Hepatocyte (in vitro differentiated cells): ENCODE results near the gene NRXN2. TPM values are rescaled to one million over a fixed set of nuclear protein-coding genes. Genes with fewer than 3 reads are reported as not detected.
"Not testable (repeated sequence)": the region's sequence is repeated elsewhere in the genome, so short reads cannot be mapped to it uniquely, and the experiment has no call there.

Experiments
- DNase-seq: peaks from one replicate; pipeline ENCODE4 v3.0.0-alpha.2; 2016; ENCODE audit warnings: low spot score
- H2AFZ ChIP-seq: fragments of 200-600 bp; sonication (generic); 2 replicates; pipeline ENCODE4 v1.6.0; 2016; ENCODE audit warnings: antibody characterized with exemption, mild to moderate bottlenecking
- H3K27ac ChIP-seq: fragments of 200-600 bp; sonication (generic); 2 replicates; pipeline ENCODE4 v1.5.1; 2016; ENCODE audit warnings: mild to moderate bottlenecking
- H3K27me3 ChIP-seq: fragments of 200-600 bp; sonication (generic); 2 replicates; pipeline ENCODE4 v1.6.1; 2016
- H3K36me3 ChIP-seq: fragments of 200-600 bp; sonication (generic); replicated peaks from 2 replicates; pipeline ENCODE4 v1.5.1; 2016; ENCODE audit warnings: low read depth; ENCODE audit not compliant: insufficient read depth
- H3K4me1 ChIP-seq: fragments of 200-600 bp; sonication (generic); 2 replicates; pipeline ENCODE4 v1.5.1; 2016; ENCODE audit warnings: mild to moderate bottlenecking, moderate library complexity; ENCODE audit not compliant: insufficient read depth
- H3K4me2 ChIP-seq: fragments of 200-600 bp; sonication (generic); 2 replicates; pipeline ENCODE4 v1.6.0; 2016
- H3K4me3 ChIP-seq: fragments of 200-600 bp; sonication (generic); 2 replicates; pipeline ENCODE4 v1.5.1; 2016; ENCODE audit warnings: mild to moderate bottlenecking
- H3K79me2 ChIP-seq: fragments of 200-600 bp; sonication (generic); 2 replicates; pipeline ENCODE4 v1.6.0; 2017; ENCODE audit warnings: mild to moderate bottlenecking
- H3K9me2 ChIP-seq: fragments of 200-600 bp; sonication (generic); replicated peaks from 2 replicates; pipeline ENCODE4 v1.6.0; 2017; ENCODE audit warnings: mild to moderate bottlenecking; ENCODE audit not compliant: insufficient read depth
- H3K9me3 ChIP-seq: fragments of 200-600 bp; sonication (generic); 2 replicates; pipeline ENCODE4 v1.5.1; 2016; ENCODE audit warnings: low read depth, mild to moderate bottlenecking
- H4K20me1 ChIP-seq: fragments of 200-600 bp; sonication (generic); 2 replicates; pipeline ENCODE4 v1.6.0; 2016; ENCODE audit warnings: mild to moderate bottlenecking; ENCODE audit not compliant: insufficient read depth, poor library complexity, severe bottlenecking
- EZH2 ChIP-seq: fragments of 200-600 bp; sonication (generic); IDR thresholded peaks from 2 replicates; pipeline ENCODE4 v1.6.1; 2016; ENCODE audit warnings: antibody characterized with exemption, mild to moderate bottlenecking, borderline replicate concordance
- EZH2phosphoT487 ChIP-seq: fragments of 200-600 bp; sonication (generic); IDR thresholded peaks from one replicate; pipeline ENCODE4 v1.6.1; 2018; ENCODE audit warnings: antibody characterized with exemption, mild to moderate bottlenecking, low read depth, moderate library complexity; ENCODE audit not compliant: unreplicated experiment, severe bottlenecking
- WGBS: methylation state at CpG from one replicate; pipeline ENCODE4 v1.1.6; 2016; ENCODE audit warnings: low lambda C conversion rate; ENCODE audit errors: missing lambda C conversion rate; 5-methylcytosine and 5-hydroxymethylcytosine counted together
- polyA plus RNA-seq: library from polyadenylated mRNA; unstranded; fragments of >200 nt; fragmentation: Nextera tagmentation; extraction: Ambion mirVana; gene quantifications from 2 replicates; pipeline ENCODE4 v1.2.1, GENCODE V29; 2016
- total RNA-seq: library from RNA; depleted of rRNA; stranded (reverse); fragments of >200 nt; gene quantifications from 2 replicates; pipeline ENCODE4 v1.2.3, GENCODE V29; 2014
- TF ChIP-seq, protein P1 (sequence below): fragments of 200-600 bp; sonication (generic); IDR thresholded peaks from 2 replicates; pipeline ENCODE4 v1.5.1; 2016; ENCODE audit warnings: antibody characterized with exemption, mild to moderate bottlenecking; ENCODE audit not compliant: poor library complexity

The NRXN2 gene
- total and polyA plus RNA-seq, 2 experiments from 2014 or later: 0.83 to 1.7 TPM

DNA sequence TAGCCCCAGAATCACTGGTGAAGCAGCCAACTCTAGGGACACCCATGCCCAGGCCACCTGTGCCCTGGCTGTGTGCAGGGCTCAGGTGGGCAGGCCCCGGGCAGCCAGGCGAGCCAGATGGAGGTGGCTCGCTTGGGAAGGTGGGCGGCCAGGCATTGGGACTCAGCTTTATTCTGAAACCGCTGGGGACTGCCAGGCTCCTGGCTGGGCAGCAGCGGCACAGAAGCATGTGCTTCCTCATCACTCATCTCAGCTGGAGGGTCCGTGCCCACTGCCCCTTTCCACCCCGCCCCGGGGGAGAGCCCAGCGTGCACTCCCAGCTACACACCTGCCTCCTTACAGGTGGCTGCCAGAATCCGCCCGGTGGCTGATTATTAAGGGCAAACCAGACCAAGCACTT, 159.0 kb downstream of the NRXN2 start:
- Histone ChIP-seq H3K4me3 (no peak overlapping the region), H2AFZ (no peak overlapping the region), H3K27me3 (no peaks in the 10 kb centered on the region), H3K36me3 (no peaks in the 10 kb centered on the region), H3K4me2 (no peak overlapping the region), H3K4me1 (peaks cover 3% of the 10 kb centered on the region), H3K79me2 (no peaks in the 10 kb centered on the region), H3K9me2 (no peaks in the 10 kb centered on the region), H4K20me1 (no peaks in the 10 kb centered on the region), H3K27ac (no peak overlapping the region), H3K9me3 (no peaks in the 10 kb centered on the region)
- TF ChIP-seq EZH2phosphoT487 (no peak), EZH2 (no peak)
- TF ChIP-seq, protein P1, sequence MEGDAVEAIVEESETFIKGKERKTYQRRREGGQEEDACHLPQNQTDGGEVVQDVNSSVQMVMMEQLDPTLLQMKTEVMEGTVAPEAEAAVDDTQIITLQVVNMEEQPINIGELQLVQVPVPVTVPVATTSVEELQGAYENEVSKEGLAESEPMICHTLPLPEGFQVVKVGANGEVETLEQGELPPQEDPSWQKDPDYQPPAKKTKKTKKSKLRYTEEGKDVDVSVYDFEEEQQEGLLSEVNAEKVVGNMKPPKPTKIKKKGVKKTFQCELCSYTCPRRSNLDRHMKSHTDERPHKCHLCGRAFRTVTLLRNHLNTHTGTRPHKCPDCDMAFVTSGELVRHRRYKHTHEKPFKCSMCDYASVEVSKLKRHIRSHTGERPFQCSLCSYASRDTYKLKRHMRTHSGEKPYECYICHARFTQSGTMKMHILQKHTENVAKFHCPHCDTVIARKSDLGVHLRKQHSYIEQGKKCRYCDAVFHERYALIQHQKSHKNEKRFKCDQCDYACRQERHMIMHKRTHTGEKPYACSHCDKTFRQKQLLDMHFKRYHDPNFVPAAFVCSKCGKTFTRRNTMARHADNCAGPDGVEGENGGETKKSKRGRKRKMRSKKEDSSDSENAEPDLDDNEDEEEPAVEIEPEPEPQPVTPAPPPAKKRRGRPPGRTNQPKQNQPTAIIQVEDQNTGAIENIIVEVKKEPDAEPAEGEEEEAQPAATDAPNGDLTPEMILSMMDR: no peak
- WGBS: 85% methylated on average over 12 of the region's 12 CpGs
- no peak for DNase-seq

- no peaks in the 10 kb centered on the region for H3K9me3 ChIP-seq
Measured at GRCh38 chr11:64562723-64563351, 160.2 kb downstream of the NRXN2 start.

DNA sequence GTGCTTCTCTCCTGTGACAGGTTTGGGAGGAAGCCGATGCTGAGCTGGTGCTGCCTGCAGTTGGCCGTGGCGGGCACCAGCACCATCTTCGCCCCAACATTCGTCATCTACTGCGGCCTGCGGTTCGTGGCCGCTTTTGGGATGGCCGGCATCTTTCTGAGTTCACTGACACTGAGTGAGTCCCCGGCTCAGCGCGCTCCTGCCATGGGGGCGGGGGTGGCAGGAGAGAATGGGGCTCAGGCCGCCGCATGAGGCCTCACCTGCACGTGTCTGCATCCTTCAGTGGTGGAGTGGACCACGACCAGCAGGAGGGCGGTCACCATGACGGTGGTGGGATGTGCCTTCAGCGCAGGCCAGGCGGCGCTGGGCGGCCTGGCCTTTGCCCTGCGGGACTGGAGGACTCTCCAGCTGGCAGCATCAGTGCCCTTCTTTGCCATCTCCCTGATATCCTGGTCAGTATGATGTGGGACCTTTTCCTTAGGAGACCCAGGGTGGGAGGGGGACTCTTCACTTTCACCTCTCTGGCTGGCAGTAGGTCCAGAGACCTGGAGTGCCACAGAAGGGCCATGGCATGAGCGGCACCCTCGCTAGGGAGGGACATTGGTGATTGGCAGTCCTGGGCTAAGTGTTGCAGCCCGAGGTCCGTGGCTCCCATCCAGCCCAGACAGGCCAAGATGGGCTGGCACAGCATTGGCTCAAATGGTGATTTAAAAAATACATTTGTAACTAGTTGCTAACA, 160.8 kb downstream of the NRXN2 start:
- Histone ChIP-seq H3K9me2 (no peaks in the 10 kb centered on the region), H3K36me3 (no peaks in the 10 kb centered on the region), H3K9me3 (no peaks in the 10 kb centered on the region), H3K4me2 (no peak overlapping the region), H4K20me1 (no peaks in the 10 kb centered on the region), H3K27me3 (no peaks in the 10 kb centered on the region), H3K27ac (no peak overlapping the region), H3K4me3 (no peak overlapping the region), H3K79me2 (no peaks in the 10 kb centered on the region), H3K4me1 (peaks cover 3% of the 10 kb centered on the region), H2AFZ (no peak overlapping the region)
- TF ChIP-seq, protein P1: no peak
- TF ChIP-seq EZH2phosphoT487: no peak
- TF ChIP-seq EZH2: no peak
- DNase-seq: no peak
- 95% methylated on average over 29 of the region's 29 CpGs for WGBS

More at GRCh38 chr11:64562723-64563351, 160.2 kb downstream of the NRXN2 start:
- TF ChIP-seq, protein P1: no peak
- TF ChIP-seq EZH2phosphoT487: no peak
- H3K4me3 ChIP-seq: no peak overlapping the region
- no peaks in the 10 kb centered on the region for H3K79me2 ChIP-seq
- no peaks in the 10 kb centered on the region for H4K20me1 ChIP-seq
- no peaks in the 10 kb centered on the region for H3K36me3 ChIP-seq
- H3K27ac ChIP-seq: no peak overlapping the region
- no peak overlapping the region for H2AFZ ChIP-seq
- no peak overlapping the region for H3K4me2 ChIP-seq
- no peaks in the 10 kb centered on the region for H3K27me3 ChIP-seq
- no peak for DNase-seq
- H3K9me2 ChIP-seq: no peaks in the 10 kb centered on the region
- peaks cover 3% of the 10 kb centered on the region for H3K4me1 ChIP-seq
- 95% methylated on average over 15 of the region's 15 CpGs for WGBS

DNA sequence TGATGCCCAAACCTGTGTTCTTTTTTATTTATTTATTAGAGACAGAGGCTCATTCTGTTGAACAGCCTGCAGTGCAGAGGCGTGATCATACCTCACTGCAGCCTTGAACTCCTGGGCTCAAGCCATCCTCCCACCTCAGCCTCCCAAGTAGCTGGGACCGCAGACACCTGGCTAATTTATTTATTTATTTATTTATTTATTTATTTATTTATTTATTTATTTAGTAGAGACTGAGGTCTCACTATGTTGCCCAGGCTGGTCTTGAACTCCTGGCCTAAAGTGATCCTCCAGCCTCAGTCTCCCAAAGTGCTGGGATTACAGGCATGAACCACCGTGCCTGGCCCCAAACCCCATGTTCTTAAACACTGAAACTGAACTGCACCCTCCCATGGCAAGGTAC, 161.6 kb downstream of the NRXN2 start:
- WGBS: 86% methylated on average over 3 of the region's 3 CpGs
- not testable (repeated sequence) for H3K27me3 ChIP-seq

More for the DNA sequence above, 161.6 kb downstream of the NRXN2 start:
- not testable (repeated sequence) for H3K27ac ChIP-seq, H3K36me3 ChIP-seq, H3K4me1 ChIP-seq, H2AFZ ChIP-seq, H3K9me2 ChIP-seq, H3K79me2 ChIP-seq, H3K4me2 ChIP-seq, H3K4me3 ChIP-seq, DNase-seq, H3K9me3 ChIP-seq, H4K20me1 ChIP-seq
